Trophoblast cell (in vitro differentiated cells and primary cell): ENCODE data around the gene EDA2R.

Experiments
- DNase-seq, 2 donors: peaks; one replicate each; pipeline ENCODE4 v3.0.0-alpha.2; 2016
- H2AFZ ChIP-seq: 2 replicates; pipeline ENCODE4 v1.6.1; 2013; ENCODE audit warnings: low read length, moderate library complexity, mild to moderate bottlenecking; ENCODE audit not compliant: insufficient read depth, poor library complexity
- H2AK5ac ChIP-seq: 2 replicates; pipeline ENCODE4 v1.6.1; 2013; ENCODE audit warnings: mild to moderate bottlenecking, low read length
- H2BK120ac ChIP-seq: 2 replicates; pipeline ENCODE4 v1.6.1; 2013; ENCODE audit warnings: low read length, mild to moderate bottlenecking, moderate library complexity; ENCODE audit not compliant: insufficient read depth, poor library complexity
- H2BK12ac ChIP-seq: 2 replicates; pipeline ENCODE4 v1.6.1; 2013; ENCODE audit warnings: mild to moderate bottlenecking, low read length, moderate library complexity
- H2BK5ac ChIP-seq: 2 replicates; pipeline ENCODE4 v1.6.1; 2013; ENCODE audit warnings: low read length, low read depth, moderate library complexity, mild to moderate bottlenecking; ENCODE audit not compliant: poor library complexity
- H3K14ac ChIP-seq: 2 replicates; pipeline ENCODE4 v1.6.1; 2013; ENCODE audit warnings: mild to moderate bottlenecking, low read length
- H3K18ac ChIP-seq: 2 replicates; pipeline ENCODE4 v1.6.1; 2013; ENCODE audit warnings: mild to moderate bottlenecking, low read length
- H3K23ac ChIP-seq: 2 replicates; pipeline ENCODE4 v1.6.1; 2013; ENCODE audit warnings: low read length
- H3K27ac ChIP-seq: 2 replicates; pipeline ENCODE4 v1.5.1; 2013; ENCODE audit warnings: low read depth, mild to moderate bottlenecking, inconsistent platforms, low read length, moderate library complexity
- H3K27me3 ChIP-seq: 2 replicates; pipeline ENCODE4 v1.6.1; 2013; ENCODE audit warnings: inconsistent platforms, mild to moderate bottlenecking, low read length, moderate library complexity; ENCODE audit not compliant: insufficient read depth
- H3K36me3 ChIP-seq, 2 experiments: 1 replicate in 1 of 2; 2 replicates in 1 of 2; pipeline ENCODE4 v1.6.1; 2013; ENCODE audit warnings: low read length in 2 of 2, mild to moderate bottlenecking in 2 of 2, moderate library complexity in 1 of 2; ENCODE audit not compliant: insufficient read depth in 2 of 2, control insufficient read depth in 1 of 2
- H3K4ac ChIP-seq: 2 replicates; pipeline ENCODE4 v1.6.1; 2013; ENCODE audit warnings: low read depth, mild to moderate bottlenecking, low read length, moderate library complexity
- H3K4me1 ChIP-seq, 2 experiments: 1 replicate in 1 of 2; 2 replicates in 1 of 2; pipeline ENCODE4 v1.6.1; 2013; ENCODE audit warnings: low read length in 2 of 2, mild to moderate bottlenecking in 2 of 2, moderate library complexity in 1 of 2; ENCODE audit not compliant: insufficient read depth in 2 of 2, control insufficient read depth in 1 of 2
- H3K4me2 ChIP-seq: 2 replicates; pipeline ENCODE4 v1.6.1; 2013; ENCODE audit warnings: inconsistent platforms, mild to moderate bottlenecking, low read length, moderate library complexity
- H3K4me3 ChIP-seq: 2 replicates; pipeline ENCODE4 v1.5.1; 2013; ENCODE audit warnings: mild to moderate bottlenecking, low read depth, low read length, inconsistent platforms
- H3K79me1 ChIP-seq: one replicate; pipeline ENCODE4 v1.6.1; 2013; ENCODE audit warnings: low read length
- H3K79me2 ChIP-seq: 2 replicates; pipeline ENCODE4 v1.6.1; 2013; ENCODE audit warnings: low read length, mild to moderate bottlenecking; ENCODE audit not compliant: control insufficient read depth, insufficient read depth, poor library complexity
- H3K9ac ChIP-seq: 2 replicates; pipeline ENCODE4 v1.6.1; 2013; ENCODE audit warnings: mild to moderate bottlenecking, low read length
- H3K9me3 ChIP-seq: 2 replicates; pipeline ENCODE4 v1.6.1; 2013; ENCODE audit warnings: low read depth, mild to moderate bottlenecking, control low read depth, inconsistent platforms, low read length; ENCODE audit not compliant: insufficient read depth
- H4K12ac ChIP-seq: 2 replicates; pipeline ENCODE4 v1.6.1; 2013; ENCODE audit warnings: low read depth, mild to moderate bottlenecking, low read length, moderate library complexity
- H4K8ac ChIP-seq: 2 replicates; pipeline ENCODE4 v1.6.1; 2013; ENCODE audit warnings: low read depth, mild to moderate bottlenecking, low read length, moderate library complexity
- H4K91ac ChIP-seq: one replicate; pipeline ENCODE4 v1.6.1; 2013; ENCODE audit warnings: low read depth, mild to moderate bottlenecking, low read length, moderate library complexity
- WGBS: extraction: QIAGEN DNeasy Blood & Tissue Kit; methylation state at CpG from one replicate; pipeline ENCODE4 v1.1.7; 2013; ENCODE audit warnings: missing lambda C conversion rate; ENCODE audit not compliant: insufficient read length, insufficient coverage; ENCODE audit errors: extremely low coverage; 5-methylcytosine and 5-hydroxymethylcytosine counted together

The EDA2R gene

GRCh38 chrX:66616944-66617343 is 21.9 kb downstream of the EDA2R start:
- no peak overlapping the region for H2BK120ac ChIP-seq
- no peak overlapping the region for H2BK5ac ChIP-seq
- H2AK5ac ChIP-seq: no peak overlapping the region
- H4K8ac ChIP-seq: no peak overlapping the region
- no peak overlapping the region for H3K4me3 ChIP-seq
- H3K4me1 ChIP-seq: no peaks in the 10 kb centered on the region
- no peaks in the 10 kb centered on the region for H3K79me1 ChIP-seq
- H4K12ac ChIP-seq: no peak overlapping the region
- H3K36me3 ChIP-seq: no peaks in the 10 kb centered on the region
- no peak overlapping the region for H3K23ac ChIP-seq
- no peak overlapping the region for H3K9ac ChIP-seq
- WGBS: no CpG with 5 or more reads among the region's 2 CpGs
- no peak overlapping the region for H2AFZ ChIP-seq
- no peak overlapping the region for H4K91ac ChIP-seq
- H3K18ac ChIP-seq: no peak overlapping the region
- no peak overlapping the region for H3K4ac ChIP-seq
- H3K14ac ChIP-seq: no peak overlapping the region
- no peaks in the 10 kb centered on the region for H3K27me3 ChIP-seq
- DNase-seq: no peak
- no peak overlapping the region for H2BK12ac ChIP-seq
- H3K4me2 ChIP-seq: no peak overlapping the region
- H3K79me2 ChIP-seq: no peaks in the 10 kb centered on the region
- no peaks in the 10 kb centered on the region for H3K9me3 ChIP-seq
- no peak overlapping the region for H3K27ac ChIP-seq

DNA sequence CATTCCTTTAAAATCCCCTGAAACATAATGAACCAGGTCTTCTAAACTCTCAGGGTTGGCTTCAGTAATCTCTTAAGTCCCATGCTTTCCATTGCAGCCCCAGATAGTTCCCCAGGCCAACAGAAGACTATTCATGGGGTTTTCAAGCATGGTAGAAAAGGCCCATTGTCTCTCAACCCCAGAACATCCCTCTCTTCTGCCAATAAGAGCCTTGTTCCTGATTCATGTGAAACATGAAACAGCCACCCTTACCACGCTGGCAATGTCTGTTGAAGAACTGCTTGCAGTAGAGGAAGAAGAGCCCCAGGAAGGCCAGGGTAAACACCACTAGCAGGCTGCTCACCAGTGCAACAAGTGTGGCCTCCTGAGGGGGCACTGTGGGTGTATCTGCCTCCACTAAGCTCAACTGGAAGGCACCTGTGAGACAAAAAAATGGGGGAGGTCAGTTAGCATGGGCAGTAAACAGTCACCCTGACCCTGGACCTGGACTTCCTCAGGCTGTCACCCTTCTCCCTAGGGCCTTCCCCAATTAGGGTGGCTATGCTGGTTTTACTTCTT is 36.4 kb downstream of the EDA2R start:
- H2BK12ac ChIP-seq: no peak overlapping the region
- no peak overlapping the region for H3K4me3 ChIP-seq
- no peak overlapping the region for H2AK5ac ChIP-seq
- no peak overlapping the region for H3K4me2 ChIP-seq
- no peaks in the 10 kb centered on the region for H3K4me1 ChIP-seq
- H3K18ac ChIP-seq: no peak overlapping the region
- no peak overlapping the region for H4K91ac ChIP-seq
- H4K8ac ChIP-seq: no peak overlapping the region
- no peak overlapping the region for H4K12ac ChIP-seq
- no peak overlapping the region for H3K4ac ChIP-seq
- DNase-seq: no peak
- H3K27me3 ChIP-seq: no peaks in the 10 kb centered on the region
- H3K23ac ChIP-seq: no peak overlapping the region
- no peak overlapping the region for H2AFZ ChIP-seq
- no peaks in the 10 kb centered on the region for H3K79me2 ChIP-seq
- H3K9ac ChIP-seq: no peak overlapping the region
- no peaks in the 10 kb centered on the region for H3K9me3 ChIP-seq
- no peaks in the 10 kb centered on the region for H3K79me1 ChIP-seq
- H3K27ac ChIP-seq: no peak overlapping the region
- H3K36me3 ChIP-seq: peaks cover 11 to 19% of the 10 kb centered on the region in 2 experiments
- H2BK5ac ChIP-seq: no peak overlapping the region
- no CpG with 5 or more reads among the region's 1 CpG for WGBS
- H2BK120ac ChIP-seq: no peak overlapping the region
- no peak overlapping the region for H3K14ac ChIP-seq

DNA sequence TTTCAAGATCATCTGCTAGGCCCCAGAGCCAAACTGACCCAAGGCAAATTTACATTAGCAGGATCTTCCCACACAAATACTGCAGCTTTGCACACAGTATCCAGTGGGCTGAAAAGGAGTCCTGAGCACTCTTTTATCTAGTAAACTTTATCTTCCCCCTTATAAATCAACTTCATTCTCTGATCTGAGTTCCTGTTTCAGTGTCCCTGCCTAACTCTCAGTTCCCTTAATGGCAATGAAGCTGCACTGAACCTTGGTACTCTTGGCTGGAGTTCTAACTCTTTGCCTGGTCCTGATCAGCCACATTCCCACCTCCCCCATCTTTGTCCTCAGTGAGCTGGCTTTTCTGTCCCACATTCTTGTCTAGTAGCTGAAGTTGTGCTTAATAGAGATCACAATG is 37.4 kb downstream of the EDA2R start:
- no peak overlapping the region for H2AK5ac ChIP-seq
- no peak overlapping the region for H2BK5ac ChIP-seq
- no peak overlapping the region for H3K4me2 ChIP-seq
- H2BK120ac ChIP-seq: no peak overlapping the region
- no peaks in the 10 kb centered on the region for H3K4me1 ChIP-seq
- H4K12ac ChIP-seq: no peak overlapping the region
- no peak overlapping the region for H3K4ac ChIP-seq
- no peak overlapping the region for H3K4me3 ChIP-seq
- H2AFZ ChIP-seq: no peak overlapping the region
- H3K9me3 ChIP-seq: no peaks in the 10 kb centered on the region
- H3K23ac ChIP-seq: no peak overlapping the region
- H2BK12ac ChIP-seq: no peak overlapping the region
- peaks cover 11 to 23% of the 10 kb centered on the region in 2 experiments for H3K36me3 ChIP-seq
- no peaks in the 10 kb centered on the region for H3K79me2 ChIP-seq
- no peak overlapping the region for H3K9ac ChIP-seq
- no peak overlapping the region for H4K91ac ChIP-seq
- no peak overlapping the region for H3K14ac ChIP-seq
- no peak overlapping the region for H4K8ac ChIP-seq
- no peaks in the 10 kb centered on the region for H3K27me3 ChIP-seq
- no peaks in the 10 kb centered on the region for H3K79me1 ChIP-seq
- DNase-seq: no peak
- H3K27ac ChIP-seq: no peak overlapping the region
- H3K18ac ChIP-seq: no peak overlapping the region

DNA sequence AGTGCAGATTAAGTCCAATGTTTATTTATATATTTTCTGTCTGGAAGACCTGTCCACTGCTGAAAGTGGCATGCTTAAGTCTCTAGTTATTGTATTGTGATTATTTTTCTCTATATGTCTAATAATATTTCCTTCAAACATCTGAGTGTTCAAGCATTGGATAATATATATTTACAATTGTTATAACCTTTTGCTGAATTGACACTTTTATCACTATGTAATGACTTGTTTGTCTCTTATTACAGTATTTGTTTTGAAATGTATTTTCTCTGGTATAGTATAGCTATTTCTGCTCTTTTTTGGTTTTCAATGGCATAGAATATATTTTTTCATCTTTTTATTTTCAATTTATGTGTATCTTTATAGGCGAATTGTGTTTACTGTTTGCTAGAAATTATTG is 59.7 kb downstream of the EDA2R start:
- H4K8ac ChIP-seq: no peak overlapping the region
- no peak overlapping the region for H2AK5ac ChIP-seq
- H2BK12ac ChIP-seq: no peak overlapping the region
- no peak overlapping the region for H3K9ac ChIP-seq
- H2AFZ ChIP-seq: no peak overlapping the region
- H3K14ac ChIP-seq: no peak overlapping the region
- no peak for DNase-seq
- H2BK5ac ChIP-seq: no peak overlapping the region
- no peak overlapping the region for H3K4ac ChIP-seq
- no peak overlapping the region for H4K12ac ChIP-seq
- H3K4me3 ChIP-seq: no peak overlapping the region
- no CpG with 5 or more reads among the region's 1 CpG for WGBS
- no peak overlapping the region for H3K18ac ChIP-seq
- no peak overlapping the region for H3K23ac ChIP-seq
- no peaks in the 10 kb centered on the region for H3K4me1 ChIP-seq
- no peak overlapping the region for H3K27ac ChIP-seq
- H3K79me1 ChIP-seq: no peaks in the 10 kb centered on the region
- no peaks in the 10 kb centered on the region for H3K9me3 ChIP-seq
- H3K4me2 ChIP-seq: no peak overlapping the region
- H4K91ac ChIP-seq: no peak overlapping the region
- H2BK120ac ChIP-seq: no peak overlapping the region
- no peaks in the 10 kb centered on the region for H3K27me3 ChIP-seq
- H3K36me3 ChIP-seq: no peaks in the 10 kb centered on the region
- H3K79me2 ChIP-seq: no peaks in the 10 kb centered on the region
